SK-N-SH treated with all-trans-retinoic acid at 6 μM for 48 hours (cell line): ENCODE results near the gene GPM6B.
A peak's percentile ranks its signal among the peaks of the same experiment; 100 is the strongest.

ENCODE experiments used
- ATAC-seq: fragments of 200-7000 bp; cut with Tn5 transposase; 3 replicates; pipeline ENCODE4 v1.9.1; 2020; ENCODE audit warnings: mild to moderate bottlenecking, moderate library complexity
- ARNTL ChIP-seq: fragments of 450-650 bp; formaldehyde crosslinking; IDR thresholded peaks from 2 replicates; pipeline ENCODE4 v1.5.0; 2020; ENCODE audit warnings: low read depth, mild to moderate bottlenecking, moderate library complexity, borderline replicate concordance
- BACH2 ChIP-seq: fragments of 250-450 bp; sonication (Bioruptor Pico); IDR thresholded peaks from 2 replicates; pipeline ENCODE4 v1.9.0; 2021; ENCODE audit warnings: mild to moderate bottlenecking, borderline replicate concordance
- CREB5 ChIP-seq: fragments of 250-450 bp; sonication (Bioruptor Pico); IDR thresholded peaks from 2 replicates; pipeline ENCODE4 v1.5.1; 2020; ENCODE audit warnings: low read depth, mild to moderate bottlenecking, moderate library complexity
- CSDC2 ChIP-seq: fragments of 250-450 bp; sonication (Bioruptor Pico); IDR thresholded peaks from 2 replicates; pipeline ENCODE4 v1.5.0; 2020; ENCODE audit warnings: mild to moderate bottlenecking, moderate library complexity
- CSRNP3 ChIP-seq: fragments of 250-450 bp; sonication (Bioruptor Pico); IDR thresholded peaks from 2 replicates; pipeline ENCODE4 v1.5.1; 2021; ENCODE audit warnings: mild to moderate bottlenecking, moderate library complexity
- ESRRG ChIP-seq: fragments of 250-450 bp; sonication (Bioruptor Pico); IDR thresholded peaks from 2 replicates; pipeline ENCODE4 v1.6.1; 2021; ENCODE audit warnings: mild to moderate bottlenecking
- OSR1 ChIP-seq: fragments of 250-450 bp; sonication (Bioruptor Pico); IDR thresholded peaks from 2 replicates; pipeline ENCODE4 v1.8.0; 2022; ENCODE audit warnings: moderate library complexity, mild to moderate bottlenecking, inconsistent platforms
- PPARA ChIP-seq: fragments of 250-450 bp; sonication (Bioruptor Pico); IDR thresholded peaks from 2 replicates; pipeline ENCODE4 v1.5.0; 2020; ENCODE audit warnings: mild to moderate bottlenecking, borderline replicate concordance
- RARB ChIP-seq: fragments of 250-450 bp; sonication (Bioruptor Pico); IDR thresholded peaks from 2 replicates; pipeline ENCODE4 v1.8.0; 2021; ENCODE audit warnings: mild to moderate bottlenecking, moderate library complexity
- SNAI2 ChIP-seq: fragments of 250-450 bp; sonication (Bioruptor Pico); IDR thresholded peaks from 2 replicates; pipeline ENCODE4 v1.5.0; 2020; ENCODE audit warnings: mild to moderate bottlenecking, moderate library complexity
- TCF4 ChIP-seq: fragments of 250-450 bp; sonication (Bioruptor Pico); IDR thresholded peaks from 2 replicates; pipeline ENCODE4 v1.8.0; 2021; ENCODE audit warnings: mild to moderate bottlenecking, moderate library complexity, borderline replicate concordance
- ZC3H10 ChIP-seq: fragments of 250-450 bp; sonication (Bioruptor Pico); IDR thresholded peaks from 2 replicates; pipeline ENCODE4 v1.5.1; 2021; ENCODE audit warnings: mild to moderate bottlenecking, moderate library complexity
- ZFP3 ChIP-seq: fragments of 250-450 bp; sonication (Bioruptor Pico); IDR thresholded peaks from 2 replicates; pipeline ENCODE4 v1.5.0; 2020; ENCODE audit warnings: mild to moderate bottlenecking, moderate library complexity
- ZFP30 ChIP-seq: fragments of 450-650 bp; formaldehyde crosslinking; IDR thresholded peaks from 2 replicates; pipeline ENCODE4 v1.5.0; 2022; ENCODE audit warnings: mild to moderate bottlenecking, moderate library complexity
- ZNF565 ChIP-seq: fragments of 450-650 bp; formaldehyde crosslinking; conservative IDR thresholded peaks from 2 replicates; pipeline ENCODE4 v1.5.0; 2020; ENCODE audit warnings: low read depth, mild to moderate bottlenecking, moderate library complexity
- ZNF70 ChIP-seq: fragments of 450-650 bp; formaldehyde crosslinking; IDR thresholded peaks from 2 replicates; pipeline ENCODE4 v1.5.0; 2020; ENCODE audit warnings: mild to moderate bottlenecking, moderate library complexity
- ZNF8 ChIP-seq: fragments of 450-650 bp; formaldehyde crosslinking; IDR thresholded peaks from 2 replicates; pipeline ENCODE4 v1.5.0; 2020; ENCODE audit warnings: mild to moderate bottlenecking, moderate library complexity
- TF ChIP-seq, protein P1 (sequence below): fragments of 250-450 bp; sonication (Bioruptor Pico); IDR thresholded peaks from 2 replicates; pipeline ENCODE4 v1.8.0; 2020; ENCODE audit warnings: mild to moderate bottlenecking, moderate library complexity, borderline replicate concordance

Gene GPM6B

DNA sequence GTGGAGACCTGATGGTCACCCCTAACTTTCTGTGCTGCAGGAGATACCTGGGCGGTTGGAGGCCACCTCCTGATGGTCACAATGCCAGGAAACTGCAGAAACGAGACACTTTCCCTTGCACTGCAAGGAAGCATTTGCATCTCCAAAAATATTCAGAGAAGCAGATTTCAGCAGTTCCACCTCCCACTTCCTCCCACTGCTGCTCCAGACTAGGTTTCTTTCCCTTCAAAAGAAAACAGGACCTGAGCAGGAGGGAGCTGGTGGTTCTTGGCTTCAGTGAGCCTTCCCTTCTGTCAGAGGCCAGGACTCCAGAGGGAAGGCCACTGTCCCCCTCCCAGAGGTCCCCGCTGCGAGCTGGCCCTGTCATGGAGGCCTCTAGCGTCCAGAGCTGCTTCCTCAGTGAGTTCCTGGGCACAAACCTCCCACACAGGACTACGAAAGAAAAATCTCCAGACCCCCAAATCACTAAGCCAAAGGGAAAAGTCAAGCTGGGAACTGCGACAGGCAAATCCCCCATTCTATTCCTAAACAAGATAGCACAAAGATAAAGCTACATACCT is 35.9 kb downstream of the GPM6B start:
- TF ChIP-seq ARNTL (CRISPR knock-in tag): no peak
- no peak for TF ChIP-seq ZNF70 (CRISPR knock-in tag)
- no peak for TF ChIP-seq ZNF8
- no peak for TF ChIP-seq CSDC2 (CRISPR knock-in tag)
- no peak for TF ChIP-seq ZFP30
- TF ChIP-seq ZC3H10: no peak
- TF ChIP-seq SNAI2: no peak
- TF ChIP-seq PPARA (CRISPR knock-in tag): no peak
- no peak for TF ChIP-seq BACH2 (CRISPR knock-in tag)
- TF ChIP-seq CREB5 (CRISPR knock-in tag): no peak
- TF ChIP-seq ZFP3 (CRISPR knock-in tag): no peak
- TF ChIP-seq, protein P1, sequence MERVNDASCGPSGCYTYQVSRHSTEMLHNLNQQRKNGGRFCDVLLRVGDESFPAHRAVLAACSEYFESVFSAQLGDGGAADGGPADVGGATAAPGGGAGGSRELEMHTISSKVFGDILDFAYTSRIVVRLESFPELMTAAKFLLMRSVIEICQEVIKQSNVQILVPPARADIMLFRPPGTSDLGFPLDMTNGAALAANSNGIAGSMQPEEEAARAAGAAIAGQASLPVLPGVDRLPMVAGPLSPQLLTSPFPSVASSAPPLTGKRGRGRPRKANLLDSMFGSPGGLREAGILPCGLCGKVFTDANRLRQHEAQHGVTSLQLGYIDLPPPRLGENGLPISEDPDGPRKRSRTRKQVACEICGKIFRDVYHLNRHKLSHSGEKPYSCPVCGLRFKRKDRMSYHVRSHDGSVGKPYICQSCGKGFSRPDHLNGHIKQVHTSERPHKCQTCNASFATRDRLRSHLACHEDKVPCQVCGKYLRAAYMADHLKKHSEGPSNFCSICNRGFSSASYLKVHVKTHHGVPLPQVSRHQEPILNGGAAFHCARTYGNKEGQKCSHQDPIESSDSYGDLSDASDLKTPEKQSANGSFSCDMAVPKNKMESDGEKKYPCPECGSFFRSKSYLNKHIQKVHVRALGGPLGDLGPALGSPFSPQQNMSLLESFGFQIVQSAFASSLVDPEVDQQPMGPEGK (CRISPR knock-in tag): no peak
- TF ChIP-seq RARB (CRISPR knock-in tag): no peak
- no peak for TF ChIP-seq CSRNP3 (CRISPR knock-in tag)
- no peak for TF ChIP-seq TCF4 (CRISPR knock-in tag)
- no peak for TF ChIP-seq ZNF565 (CRISPR knock-in tag)
- ATAC-seq: no peak

DNA sequence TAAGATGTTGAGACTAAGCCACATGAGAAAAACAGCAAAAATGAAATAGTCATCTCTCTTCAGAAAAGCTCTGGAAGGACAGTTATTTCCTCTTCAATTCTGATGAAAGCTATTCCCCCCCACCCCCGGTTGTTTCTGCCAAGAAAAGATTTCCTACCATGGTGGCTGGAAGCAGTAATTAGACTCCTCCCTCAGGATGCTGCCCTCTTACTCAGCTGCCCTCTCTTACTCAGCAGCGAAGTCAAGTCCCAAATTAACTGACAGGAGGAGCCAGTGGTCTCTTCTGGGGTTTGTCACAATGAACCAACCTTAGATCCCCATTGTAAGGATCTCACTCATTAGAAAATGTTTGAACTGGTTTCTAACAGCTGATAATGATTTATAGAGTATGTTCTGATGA is 38.0 kb downstream of the GPM6B start:
- peak; percentile 73 for ATAC-seq
- TF ChIP-seq SNAI2 (no peak), BACH2 (CRISPR knock-in tag) (no peak), ZC3H10 (no peak), ZNF70 (CRISPR knock-in tag) (no peak), ESRRG (CRISPR knock-in tag) (no peak)
- TF ChIP-seq, protein P1 (CRISPR knock-in tag): no peak
- TF ChIP-seq, all 23 proteins: peak for 0

DNA sequence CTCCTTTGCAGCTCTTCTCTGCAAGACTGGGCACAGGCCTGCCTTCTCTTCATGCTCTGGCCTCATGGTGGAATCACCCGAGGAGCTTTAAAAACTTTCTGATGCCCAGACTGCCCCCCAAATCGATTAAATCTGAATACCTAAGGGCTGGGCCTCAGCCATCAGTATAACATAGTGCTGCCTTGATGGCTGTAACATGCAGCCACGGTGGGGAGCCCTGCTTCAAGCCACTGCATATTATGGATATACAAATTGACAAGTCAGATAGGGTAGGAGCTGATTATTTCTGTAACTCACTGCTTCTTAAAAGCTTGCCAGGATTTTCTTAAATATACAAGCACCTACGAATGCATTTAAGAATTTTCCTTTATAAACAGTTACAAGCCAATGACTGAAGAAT is 40.5 kb downstream of the GPM6B start:
- TF ChIP-seq, protein P1 (CRISPR knock-in tag): no peak
- TF ChIP-seq OSR1 (CRISPR knock-in tag) (no peak), CSRNP3 (CRISPR knock-in tag) (no peak), ARNTL (CRISPR knock-in tag) (no peak)
- ATAC-seq: no peak

- TF ChIP-seq SNAI2 (no peak), ZC3H10 (no peak), ZFP3 (CRISPR knock-in tag) (no peak), CREB5 (CRISPR knock-in tag) (no peak)
- TF ChIP-seq, all 23 proteins: peak for 0
- ATAC-seq: no peak
Measured at GRCh38 chrX:13775837-13776236, 41.1 kb downstream of the GPM6B start.
